ENCODE data around the gene ZBED2.
"Not testable (repeated sequence)": the region's sequence is repeated elsewhere in the genome, so short reads cannot be mapped to it uniquely, and the experiment has no call there.

The ZBED2 gene, protein sequence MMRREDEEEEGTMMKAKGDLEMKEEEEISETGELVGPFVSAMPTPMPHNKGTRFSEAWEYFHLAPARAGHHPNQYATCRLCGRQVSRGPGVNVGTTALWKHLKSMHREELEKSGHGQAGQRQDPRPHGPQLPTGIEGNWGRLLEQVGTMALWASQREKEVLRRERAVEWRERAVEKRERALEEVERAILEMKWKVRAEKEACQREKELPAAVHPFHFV

DNA sequence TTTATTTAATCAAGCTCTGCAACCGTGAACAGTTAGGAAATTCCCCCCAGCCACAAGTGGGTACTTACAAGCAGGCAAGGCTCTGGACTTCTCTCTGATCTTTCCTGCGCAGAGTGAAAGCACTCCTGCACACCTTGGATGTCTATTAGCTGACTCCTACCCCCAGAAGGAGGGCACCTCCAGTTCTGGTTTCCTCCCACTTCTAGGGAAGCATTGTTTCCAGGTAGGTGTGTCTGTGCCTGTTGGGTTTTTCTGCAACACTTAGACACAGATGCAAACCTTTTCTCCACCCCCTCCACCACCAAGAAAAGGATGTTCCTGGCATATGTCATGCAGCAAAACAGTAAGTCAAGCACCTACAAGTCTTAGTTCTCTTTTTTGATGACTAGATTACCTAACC is at the start of gene ZBED2:
ZBED2 (minus strand) TSS at position 115 of the 400 bp plus-strand sequence. CDS start 1,145 bp downstream, outside the sequence.
- no peak for DNase-seq

DNA sequence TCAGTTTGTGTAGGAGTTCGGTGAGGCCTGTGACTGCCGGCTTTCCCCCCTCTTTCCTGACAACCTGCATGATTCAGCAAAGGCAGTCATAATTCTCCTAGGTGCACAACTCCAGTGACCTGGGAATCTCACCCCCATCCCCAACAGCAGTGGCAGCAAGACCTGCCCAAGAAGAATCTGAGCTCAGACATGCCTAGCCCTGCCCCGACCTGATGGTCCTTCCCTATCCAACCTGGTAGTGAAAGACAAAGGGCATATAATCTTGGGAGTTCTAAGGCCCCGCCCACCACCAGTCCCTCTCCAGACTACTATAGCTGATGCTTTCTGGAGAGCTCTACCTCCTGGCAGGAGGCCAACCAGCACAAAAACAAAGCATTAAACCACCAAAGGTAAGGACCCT is 44.2 kb upstream of the ZBED2 start:
- DNase-seq, result no peak

DNA sequence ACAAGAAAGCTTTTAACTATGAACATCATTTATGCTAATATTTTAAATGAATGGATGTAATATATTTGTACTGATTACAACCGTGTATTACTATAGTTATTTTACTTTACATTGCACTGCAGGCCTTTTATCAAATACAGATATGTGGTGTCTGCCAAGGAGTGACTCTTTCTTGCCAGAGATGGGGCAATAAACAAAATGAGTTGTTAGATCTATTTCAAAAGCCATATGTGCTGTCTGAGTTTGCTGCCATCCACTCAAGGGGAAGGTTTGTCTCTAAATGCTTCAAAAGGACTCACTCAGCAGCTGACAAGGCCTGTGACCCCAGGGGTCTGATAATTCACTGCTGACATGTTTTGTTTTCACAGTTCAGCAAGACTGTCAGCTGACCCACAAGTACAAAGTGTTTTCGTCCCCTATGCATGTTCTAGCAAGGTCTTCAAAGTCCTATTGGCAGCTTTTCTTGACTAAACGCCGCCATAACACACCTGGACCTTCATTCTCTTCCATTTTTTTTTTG is 41.3 kb upstream of the ZBED2 start:
- no peak for DNase-seq

DNA sequence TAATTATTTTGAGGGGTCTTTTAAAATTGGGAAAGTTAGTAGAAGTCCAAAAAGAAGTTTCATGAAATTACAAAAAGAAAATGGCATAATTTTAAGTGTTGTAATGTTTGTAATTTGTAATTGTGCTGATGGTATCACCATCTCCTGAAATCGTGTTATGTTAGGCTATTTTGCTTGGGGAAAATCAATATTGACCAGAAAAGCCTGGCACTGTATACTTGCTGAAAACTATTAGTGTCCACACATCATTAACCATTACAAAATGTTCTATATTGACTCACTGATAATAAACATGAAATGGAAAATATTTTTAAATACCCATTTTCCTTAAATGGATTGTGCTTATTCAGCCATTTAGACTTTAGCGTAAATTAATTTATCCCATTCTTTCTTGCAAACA is 40.3 kb upstream of the ZBED2 start:
- DNase-seq, result no peak

DNA sequence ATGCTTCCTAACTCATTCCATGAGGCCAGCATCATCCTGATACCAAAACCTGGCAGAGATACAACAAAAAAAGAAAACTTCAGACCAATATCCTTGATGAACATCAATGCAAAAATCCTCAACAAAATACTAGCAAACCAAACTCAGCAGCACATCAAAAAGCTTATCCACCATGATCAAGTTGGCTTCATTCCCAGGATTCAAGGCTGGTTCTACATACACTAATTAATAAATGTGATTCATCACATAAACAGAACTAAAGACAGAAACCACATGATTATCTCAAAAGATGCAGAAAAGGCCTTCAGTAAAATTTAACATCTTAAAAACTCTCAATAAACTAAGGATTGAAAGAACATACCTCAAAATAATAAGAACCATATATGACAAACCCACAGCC is 35.5 kb upstream of the ZBED2 start:
- not testable (repeated sequence) for DNase-seq

DNA sequence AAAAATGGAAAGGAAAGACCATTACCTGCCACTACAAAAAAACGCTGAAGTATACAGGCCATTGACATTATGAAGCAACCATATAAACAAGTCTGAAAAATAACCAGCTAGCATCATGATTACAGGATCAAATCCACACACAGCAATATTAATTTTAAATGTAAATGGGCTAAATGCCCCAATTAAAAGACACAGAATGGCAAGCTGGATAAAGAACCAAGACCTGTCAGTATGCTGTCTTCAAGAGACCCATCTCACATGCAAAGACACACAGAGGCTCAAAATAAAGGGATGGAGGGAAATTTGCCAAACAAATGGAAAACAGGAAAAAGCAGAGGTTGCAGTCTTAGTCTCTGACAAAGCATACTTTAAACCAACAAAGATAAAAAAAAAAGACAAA is 33.9 kb upstream of the ZBED2 start:
- DNase-seq, result not testable (repeated sequence)

DNA sequence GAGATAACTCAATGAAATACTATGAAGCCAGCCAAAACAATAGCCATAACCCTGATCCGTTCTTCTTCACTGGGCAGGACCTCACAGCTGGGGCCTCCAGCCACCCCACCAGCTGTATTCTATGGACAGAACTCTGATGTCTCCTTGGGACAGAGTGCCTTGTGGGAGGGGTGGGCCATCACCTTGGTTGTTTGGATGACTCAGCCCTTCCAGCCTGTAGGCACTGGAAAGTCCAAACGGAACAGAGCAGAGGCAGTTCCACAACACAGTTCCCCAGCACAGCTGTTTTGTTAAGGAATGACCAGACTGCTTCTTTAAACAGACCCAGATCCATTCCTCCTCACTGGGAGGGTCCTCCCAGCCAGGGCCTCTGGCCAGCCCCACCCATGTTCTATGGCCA is 31.9 kb upstream of the ZBED2 start:
- DNase-seq, result peak; percentile 11

DNA sequence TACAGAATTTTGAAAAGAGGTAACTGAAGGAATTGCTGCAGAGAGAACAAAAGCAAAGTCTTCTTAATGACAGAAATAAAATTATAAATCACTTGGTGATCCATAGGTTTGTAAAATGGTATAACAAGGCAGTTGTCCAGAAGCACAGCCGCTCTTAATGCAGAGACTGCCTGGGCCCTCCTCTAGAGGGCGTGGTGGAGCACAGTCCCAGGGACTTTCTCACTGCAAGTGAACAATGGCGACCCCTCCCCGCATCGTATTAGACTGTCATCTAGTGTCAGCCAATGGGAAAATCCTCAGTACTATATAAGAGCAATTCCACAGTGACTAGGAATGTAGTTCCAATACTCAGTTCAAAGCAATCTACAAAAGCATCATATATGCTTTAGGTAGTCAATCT is 26.4 kb upstream of the ZBED2 start:
- DNase-seq, result no peak

DNA sequence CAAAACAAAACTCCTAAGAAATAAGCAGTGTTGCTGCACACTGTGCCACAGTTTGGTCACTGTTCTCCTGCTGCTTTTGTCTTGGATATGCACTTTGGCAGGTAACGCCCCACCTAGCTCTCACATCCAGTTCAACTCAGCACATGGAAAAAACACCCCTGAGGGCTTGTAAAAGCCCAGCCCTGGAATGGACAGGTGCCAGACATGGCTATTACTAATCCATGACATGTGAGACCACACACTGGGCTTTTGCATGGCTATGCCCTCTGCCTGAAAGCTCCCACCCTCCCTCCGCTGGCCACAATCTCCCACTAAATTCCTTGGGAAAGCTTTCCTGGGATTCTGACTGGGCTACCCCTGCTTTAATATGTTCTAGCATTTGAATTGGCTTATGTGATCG is 24.7 kb upstream of the ZBED2 start:
- peak; percentile 35 for DNase-seq

DNA sequence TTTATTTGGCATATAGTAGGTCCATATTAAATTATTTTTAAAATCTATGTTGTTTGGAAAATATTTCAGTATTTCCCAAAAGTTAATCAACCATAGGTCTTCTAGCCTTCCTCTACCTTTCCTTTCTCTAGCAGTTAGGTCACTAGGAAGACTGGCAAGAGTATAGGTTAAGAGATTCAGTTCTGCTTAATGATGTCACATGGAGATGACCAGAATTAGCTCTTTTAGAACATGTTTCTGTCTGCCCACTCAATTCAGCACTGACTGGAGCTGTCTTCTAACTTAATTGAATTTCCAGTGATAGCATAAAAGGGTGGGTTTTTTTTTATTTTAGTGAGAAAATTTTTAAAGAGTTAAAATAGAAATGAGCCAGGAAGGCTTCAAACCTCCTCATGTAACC is 23.8 kb upstream of the ZBED2 start:
- DNase-seq, result no peak

DNA sequence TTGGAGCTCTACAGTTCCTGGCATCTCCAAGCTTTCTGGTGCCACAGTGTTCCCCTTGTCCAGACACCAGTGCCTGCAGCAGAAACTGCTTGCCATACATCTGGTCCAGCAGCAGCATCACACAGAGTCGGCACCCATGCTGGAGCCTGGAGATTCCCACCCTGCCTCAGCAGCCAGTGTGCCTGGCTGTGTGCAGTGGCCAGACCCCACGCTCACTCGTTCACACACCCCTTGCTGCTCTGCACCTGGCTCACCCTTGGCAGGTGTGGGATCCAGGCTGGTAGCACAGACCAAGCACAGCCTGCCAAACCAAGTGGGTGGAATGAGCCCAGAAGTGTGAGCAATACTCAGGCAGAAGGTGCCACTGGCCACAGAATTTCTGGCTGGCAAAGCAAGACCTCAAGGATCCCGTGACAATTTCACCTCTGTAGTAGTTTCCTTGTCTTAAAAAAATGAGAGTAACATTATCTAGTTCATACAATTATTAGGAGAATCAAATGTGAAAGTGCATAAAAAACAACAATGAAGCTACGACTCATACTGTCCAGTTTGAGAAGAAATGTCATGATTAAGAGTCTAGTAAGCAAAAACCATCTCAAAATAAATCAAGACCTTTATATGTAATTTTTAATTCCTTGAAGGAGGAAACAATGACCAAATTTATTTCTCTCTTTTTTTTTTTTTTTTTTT is 22.9 kb upstream of the ZBED2 start:
- DNase-seq, result no peak

DNA sequence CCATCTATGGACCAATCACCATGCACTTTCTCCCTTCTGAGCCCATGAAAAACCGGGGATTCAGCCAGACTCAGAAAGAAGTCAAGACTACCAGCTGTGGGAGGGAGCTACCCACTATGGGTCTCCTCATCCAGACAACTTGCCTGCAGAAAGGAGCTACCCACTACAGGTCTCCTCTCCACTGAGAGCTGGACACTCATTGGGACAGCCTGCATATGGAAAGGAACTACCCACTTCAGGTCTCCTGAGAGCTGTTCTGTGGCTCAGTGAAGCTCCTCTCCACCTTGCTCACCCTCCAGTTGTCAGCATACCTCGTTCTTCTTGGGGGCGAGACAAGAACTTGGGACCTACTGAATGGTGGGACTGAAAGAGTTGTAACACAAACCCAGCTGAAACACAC is 22.3 kb upstream of the ZBED2 start:
- DNase-seq, result no peak

DNA sequence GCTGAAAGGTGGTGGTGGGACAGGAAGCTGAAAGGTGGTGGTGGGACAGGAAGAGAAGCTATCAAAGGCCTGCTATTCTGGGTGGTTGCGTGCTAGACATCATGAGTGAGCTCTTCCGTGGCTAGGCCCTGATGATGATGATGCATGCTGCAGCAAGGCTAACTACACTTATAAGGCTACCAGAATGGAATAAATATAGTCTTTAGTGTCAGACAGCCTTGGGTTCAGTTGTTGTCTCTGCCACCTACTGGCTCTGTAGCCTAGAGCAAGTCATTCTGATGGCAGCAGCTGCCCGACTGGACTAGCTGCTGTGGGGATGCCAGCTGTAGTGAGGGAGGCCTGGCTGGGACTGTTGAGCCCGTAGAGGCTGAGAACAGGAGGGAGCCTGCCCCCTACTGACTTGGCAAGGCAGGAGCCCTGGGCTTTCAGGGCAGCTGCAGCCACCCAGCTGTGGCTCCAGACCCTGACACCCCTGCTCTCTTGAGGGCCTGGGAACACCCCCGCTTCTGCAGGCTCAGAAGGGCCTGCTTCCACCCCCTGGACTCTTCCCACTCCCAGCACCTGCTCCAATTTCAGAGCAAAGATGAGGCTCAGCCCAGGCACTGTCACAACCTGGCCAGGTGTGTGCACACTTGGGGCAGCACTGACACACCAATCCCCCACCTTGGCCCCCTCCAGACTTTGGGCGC is 21.4 kb upstream of the ZBED2 start:
- no peak for DNase-seq

DNA sequence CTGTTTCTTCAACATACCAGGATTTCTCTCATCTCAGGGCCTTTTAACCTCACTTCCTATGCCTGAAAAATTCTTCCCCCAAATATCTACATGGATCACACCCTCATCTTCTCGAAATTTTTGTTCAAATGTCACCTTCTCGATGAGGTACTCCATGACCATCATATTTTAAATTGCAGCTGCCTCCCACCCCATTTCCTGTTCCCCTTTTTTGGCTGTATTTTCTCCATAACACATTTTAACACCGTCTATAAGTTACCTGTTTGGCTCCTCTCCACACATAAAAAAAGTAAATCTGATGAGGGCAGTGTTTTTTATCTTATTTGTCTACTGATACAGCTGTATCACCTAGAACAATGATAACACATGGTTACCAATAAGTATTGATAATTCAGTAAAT is 20.7 kb upstream of the ZBED2 start:
- DNase-seq, result no peak

DNA sequence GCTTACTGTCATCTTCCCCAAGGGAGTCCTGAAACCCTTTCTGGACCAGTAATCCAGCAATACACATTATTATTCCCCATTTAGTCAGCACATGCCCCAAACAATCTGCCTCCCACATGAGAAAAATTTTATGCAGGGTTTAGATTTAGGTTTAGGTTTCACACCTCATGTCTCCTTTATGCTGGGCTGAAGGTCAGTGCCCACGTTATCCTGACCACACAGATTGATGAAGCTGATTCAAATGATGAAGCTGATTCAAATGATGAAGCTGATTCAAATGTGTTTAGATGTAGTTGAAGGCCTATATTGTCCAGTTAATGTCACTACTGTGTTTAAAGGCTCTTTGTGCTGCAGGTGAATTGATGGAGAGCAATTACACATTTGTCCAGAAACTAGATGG is 18.1 kb upstream of the ZBED2 start:
- DNase-seq, result no peak

DNA sequence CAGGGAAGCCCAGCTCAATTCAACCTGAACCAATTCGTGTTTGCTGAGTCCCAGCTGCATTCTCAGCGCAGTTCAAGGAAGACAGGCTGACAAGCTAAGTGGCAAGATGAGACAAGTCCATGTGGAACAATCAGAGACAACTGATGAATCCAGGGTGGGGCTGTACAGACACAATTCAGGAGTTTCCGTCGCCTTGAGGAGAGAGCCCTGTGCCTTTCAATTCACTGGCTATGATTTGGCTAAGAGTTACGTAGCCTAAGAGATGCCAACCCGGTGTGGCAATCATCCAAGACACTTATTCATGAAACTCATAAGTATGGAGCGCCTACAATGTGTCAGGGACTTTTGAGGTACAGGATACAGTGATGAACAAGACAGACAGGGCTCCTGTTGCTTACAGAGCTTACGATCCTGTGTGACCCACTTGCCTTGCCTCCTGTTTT is 15.5 kb upstream of the ZBED2 start:
- DNase-seq, result no peak

DNA sequence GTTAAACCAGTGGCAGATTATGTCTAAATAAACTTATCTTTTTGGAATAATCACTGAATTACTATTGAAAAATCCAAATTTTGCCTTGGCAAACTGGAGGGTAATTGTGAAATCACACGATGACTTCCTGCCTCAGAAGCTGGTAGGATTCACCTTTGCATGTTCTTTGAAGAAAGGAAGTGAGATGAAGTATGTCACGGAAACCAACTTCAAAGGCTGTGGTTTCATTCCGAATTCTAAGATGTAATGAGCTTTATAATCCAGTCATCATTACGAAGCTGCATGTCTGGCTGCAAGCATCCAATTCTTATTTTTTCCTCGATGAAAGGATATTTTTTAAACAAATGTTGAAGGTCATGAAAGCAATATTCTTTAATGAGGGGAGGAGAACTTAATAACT is 15.0 kb upstream of the ZBED2 start:
- no peak for DNase-seq

DNA sequence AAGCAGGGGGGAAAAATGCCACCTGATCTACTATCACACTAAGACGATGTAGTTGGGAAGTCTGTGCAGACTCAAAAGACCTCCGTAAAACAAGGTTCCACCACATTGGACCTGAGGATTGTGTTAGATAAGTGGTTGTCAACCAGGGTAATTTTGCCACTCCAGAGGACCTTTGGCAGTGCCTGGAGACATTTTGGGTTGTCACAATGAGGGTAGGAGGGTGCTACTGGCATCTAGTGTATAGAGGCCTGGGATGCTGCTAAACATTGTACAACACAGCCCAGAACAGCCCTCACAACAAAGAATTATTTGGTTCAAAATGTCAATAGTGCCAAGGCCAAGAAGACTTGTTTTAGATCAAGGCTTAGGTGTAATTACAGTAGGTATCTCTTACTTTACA is 14.6 kb upstream of the ZBED2 start:
- DNase-seq, result no peak

DNA sequence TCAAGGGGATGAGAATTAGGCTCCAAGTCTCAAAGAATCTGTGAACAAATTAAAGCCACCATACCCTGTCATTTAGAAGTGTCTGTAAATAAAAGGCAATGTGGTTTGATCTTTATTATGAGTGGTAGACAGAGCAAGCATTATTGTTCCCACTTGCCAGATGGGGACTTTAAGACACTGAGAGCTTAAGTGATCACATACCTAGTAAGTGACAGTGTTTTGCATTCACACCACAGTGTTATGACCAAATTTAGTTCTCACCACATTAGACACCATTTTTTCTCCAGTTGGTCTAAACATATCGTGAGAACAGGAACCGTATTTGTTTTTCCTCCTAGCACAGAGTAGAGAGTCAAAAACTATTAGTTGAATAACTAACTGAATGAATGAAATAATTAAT is 13.2 kb upstream of the ZBED2 start:
- DNase-seq, result no peak

DNA sequence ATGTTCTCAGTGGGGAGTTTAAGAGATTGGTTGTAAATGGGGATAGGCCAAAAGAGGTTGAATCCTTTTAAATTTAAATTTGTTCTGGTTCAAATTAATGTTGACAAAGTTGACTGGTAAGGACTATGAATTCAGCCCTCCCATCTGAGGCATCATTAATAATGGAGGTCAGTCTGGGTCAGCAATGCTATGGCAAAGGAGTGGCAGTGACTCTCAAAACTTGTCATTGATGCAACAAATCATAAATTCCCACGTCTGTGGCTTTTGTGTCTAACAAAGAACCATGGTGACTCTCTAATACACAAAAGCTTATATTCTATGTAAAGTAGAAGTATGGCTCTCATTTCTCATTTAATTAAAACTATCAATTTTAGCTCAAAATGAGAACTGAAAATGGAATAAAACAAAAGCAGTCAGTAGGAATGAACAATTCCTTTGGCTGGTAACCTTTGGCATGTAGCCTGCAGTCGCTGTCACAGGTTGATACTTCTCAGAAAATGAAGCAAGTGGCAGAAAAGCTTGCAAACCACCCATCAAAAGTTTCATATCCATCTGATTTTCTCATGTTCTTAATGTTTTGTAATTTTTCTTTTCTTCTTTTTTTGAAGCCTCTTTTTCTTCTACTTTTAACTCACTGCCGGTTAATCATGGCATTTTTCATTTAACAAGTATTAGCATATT is 12.2 kb upstream of the ZBED2 start:
- no peak for DNase-seq

DNA sequence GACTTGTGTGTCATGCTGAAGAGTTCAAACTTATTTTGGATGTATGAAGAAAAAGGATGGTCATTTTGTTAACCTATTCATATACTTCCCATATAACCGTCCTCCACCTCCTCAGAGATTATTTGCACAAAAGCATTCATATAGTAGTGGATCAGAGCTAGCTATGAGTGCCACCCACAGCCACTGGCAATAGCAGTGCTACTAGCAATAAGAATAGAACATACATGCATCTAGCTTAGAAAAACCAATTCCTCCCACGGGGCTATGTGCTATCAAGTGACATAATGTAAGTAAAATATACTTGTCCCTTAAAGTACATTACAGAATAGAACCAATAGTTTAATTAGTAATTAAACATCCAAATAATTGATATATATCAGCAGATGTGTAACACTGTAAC is 10.3 kb upstream of the ZBED2 start:
- DNase-seq, result no peak

DNA sequence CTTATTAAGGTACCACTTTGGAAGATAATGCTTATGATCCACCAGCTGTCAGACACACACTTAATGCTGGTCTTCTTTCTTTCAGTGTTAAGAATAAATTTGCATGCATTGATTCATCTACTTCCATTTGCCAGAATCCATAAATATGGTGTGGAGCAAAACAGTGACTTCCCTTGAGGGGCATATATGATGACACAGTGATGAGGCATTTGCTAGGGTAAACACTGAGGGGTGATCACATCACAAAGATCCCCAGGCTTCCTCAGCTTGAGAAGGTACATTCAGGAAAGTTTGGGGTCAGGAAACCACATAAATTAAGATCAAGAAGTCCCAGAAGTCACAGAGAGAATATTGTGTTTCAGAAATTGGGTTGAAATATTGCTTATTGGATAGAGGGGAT is 9.9 kb upstream of the ZBED2 start:
- peak; percentile 27 for DNase-seq

DNA sequence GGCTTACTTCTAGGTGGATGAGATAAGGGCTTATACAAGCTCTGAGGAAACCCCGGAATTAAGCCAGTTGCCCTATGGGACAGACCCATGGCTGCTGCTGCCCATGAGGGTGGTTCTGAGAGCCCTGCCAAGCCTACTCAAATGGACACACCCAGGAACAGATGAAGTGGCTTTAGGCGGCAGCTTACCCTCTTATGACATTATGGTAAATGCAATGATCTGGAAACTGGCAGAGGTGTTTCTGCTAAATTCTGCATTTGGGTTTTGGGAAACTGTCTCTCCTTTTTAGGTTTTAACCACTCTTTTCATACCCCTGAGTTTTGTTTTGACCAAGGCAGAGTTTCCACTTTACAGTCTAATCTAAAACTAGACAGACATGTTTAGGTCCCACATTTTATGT is 9.0 kb upstream of the ZBED2 start:
- DNase-seq, result no peak

DNA sequence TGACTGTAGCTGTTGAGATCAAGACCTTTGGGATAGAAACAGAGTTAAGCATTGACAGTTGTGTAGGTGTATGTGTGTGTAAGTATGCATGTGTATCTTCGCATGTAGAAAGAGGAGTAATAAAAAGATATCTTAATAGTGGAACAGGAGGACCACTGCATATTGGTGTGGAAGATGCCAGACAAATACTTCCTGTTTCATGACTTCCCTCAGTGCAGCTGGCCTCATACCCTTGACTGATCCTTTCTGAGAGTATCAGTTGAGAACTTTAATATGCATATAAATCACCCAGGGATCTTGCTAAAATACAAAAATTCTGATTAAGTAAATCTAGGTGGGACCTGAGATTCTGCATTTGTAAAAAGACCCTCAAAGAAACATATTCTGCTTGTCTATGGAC is 8.5 kb upstream of the ZBED2 start:
- DNase-seq, result no peak

Measured in T1000 (cell line).